GM18508 (cell line): ENCODE results near the gene AIFM2.

Experiments
- ATAC-seq: cut with Tn5 transposase; IDR thresholded peaks from one replicate; pipeline ENCODE4 v1.9.1; 2021; ENCODE audit warnings: moderate number of reproducible peaks; ENCODE audit not compliant: insufficient read depth, unreplicated experiment

The AIFM2 gene

DNA sequence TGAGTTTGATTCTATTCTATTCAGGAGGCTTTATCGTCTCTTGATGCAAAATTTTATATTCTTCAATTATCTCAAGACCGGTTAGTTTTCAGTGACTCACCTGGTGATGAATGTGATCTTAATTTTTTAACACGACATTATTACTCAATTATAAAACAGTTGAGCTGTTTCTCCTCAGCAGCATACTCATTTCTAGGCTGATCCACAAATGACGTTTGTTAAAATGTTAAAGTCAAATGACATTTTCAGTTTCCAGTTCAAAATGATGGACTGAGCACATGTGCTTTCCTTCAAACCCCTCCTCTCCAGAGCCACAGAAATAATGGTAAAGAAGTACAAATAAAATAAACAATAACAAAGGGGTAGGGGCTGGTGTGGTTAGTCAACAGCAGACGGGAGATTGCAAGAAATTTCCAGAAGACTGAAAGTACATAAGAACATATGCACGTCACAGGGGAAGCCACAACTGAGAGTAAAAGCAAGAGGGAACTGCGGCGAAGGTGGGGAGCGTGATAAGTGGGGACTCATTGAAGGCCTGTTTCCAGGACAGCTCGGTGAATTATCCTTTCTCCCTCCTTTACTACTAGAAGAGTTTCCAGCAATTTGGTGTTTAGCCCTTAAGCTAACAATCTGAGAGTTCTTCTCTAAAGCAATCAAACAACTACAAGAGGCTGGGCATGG is 69.1 kb downstream of the AIFM2 start:
- no peak for ATAC-seq
